ENCODE results near the gene TTR.

TTR gene

DNA sequence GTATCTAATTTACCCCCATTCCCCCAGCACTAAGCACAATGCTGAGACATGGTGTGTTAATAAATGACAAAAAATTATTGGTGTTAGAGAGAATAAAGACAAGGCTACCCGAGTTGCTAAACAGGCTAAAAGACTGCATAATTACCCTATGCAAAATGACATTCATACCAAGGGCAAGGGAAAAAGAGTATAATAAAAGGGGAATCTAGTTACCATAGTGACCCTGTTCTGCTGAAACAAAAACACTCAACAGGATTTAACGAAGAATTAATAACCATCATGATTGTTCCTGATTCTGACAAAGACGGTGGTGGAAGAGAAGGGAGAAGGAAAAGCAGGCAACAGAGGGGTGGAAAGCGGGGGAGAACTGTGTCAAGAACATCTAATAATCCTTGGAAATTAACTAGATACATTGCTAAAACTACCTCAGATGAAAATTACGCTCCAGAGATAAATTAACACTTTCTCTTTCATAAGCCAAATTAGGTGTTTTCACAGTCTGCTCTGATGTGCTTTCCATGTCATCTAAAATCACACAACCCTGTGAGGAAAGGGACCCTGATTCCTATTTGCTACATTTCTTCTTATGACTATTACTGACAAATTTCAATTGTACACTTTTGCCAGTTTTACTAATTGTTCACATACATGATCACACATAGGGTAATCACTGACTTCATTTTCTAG, 25.5 kb downstream of the TTR start:
- no peak for DNase-seq

DNA sequence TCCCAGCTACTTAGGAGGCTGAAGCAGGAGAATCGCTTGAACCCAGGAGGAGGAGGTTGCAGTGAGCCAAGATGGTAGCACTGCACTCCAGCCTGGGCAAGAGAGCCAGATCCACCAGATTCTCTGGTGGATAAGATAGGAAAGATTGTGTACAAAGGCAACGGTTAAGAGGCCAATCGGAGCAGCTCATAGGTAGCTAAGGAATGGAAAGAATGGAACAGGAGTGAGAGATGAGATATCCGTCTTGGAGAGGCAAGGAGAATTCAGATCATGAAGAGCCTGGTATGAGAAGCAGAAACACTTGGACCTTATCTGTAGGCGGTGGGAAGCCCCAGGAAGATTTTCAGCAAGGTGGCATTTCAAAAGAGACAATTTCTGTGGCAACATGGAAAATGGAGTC, 27.1 kb downstream of the TTR start:
- DNase-seq, result no peak

DNA sequence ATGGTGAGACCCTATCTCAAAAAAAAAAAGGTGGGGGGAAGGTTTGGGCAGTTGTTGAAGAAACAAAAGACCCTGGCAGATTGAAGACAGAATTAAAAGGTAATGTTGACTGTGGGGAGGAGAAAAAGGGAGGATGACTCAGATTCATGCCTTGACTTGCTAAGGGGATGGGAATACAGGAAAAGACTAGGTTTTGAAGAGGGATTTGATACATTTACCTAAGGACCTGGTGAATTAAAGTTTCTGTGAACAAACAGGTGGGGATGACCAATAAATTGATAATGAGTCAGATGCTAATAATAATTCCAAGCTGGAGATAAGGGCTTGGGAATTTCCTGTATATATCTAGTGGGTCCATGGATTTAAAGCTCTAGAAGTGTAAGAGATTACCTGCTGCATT, 27.6 kb downstream of the TTR start:
- no peak for DNase-seq

DNA sequence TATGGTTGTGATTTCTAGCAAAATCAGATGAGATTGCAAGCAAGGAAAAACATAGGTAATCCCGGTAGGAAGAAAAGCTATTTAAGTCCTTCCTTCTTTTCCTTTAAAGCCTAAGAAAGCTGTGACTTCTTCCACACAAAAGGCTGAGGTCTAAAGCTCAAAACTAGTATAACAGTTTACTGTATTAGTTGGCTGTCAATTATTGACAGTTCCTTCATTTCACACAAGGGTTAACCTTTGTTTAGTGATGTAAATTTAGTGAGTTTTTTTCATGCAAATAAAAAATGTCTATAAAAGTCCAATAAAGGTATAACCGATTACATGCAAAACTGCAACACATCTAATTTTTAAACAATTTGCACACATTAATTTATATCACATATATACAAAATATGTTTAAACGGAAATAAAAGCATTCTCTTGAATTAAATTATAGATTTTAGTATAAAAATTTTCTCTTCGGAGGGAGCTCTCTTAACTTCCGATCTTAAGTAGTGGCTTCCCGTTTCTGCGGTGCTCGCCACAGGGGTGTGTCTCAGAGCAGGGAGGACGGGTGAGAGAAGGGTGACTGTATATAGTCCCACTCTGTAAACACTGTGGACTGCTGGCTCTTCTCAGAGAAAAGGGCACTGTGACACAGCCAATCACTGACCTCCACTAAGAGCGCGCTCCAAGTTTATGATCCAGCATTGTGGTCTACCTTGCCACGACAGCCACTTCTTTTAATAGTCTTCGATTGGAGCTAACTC, 33.4 kb downstream of the TTR start:
- DNase-seq, result no peak

DNA sequence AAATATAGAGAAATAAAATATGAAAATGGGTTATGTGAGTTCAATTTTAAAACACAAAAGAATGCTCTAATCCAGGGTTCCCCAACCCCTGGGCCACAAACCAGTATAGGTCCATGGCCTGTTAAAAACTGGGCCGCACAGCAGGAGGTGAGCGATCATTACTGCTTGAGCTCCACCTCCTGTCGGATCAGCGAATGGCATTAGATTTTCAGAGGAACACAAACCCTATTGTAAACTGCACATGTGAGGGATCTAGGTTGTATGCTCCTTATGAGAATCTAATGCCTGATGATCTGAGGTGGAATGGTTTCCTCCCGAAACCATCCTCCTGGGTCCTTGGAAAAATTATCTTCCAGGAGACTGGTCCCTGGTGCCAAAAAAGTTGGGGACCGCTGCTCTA, 34.7 kb downstream of the TTR start:
- no peak for DNase-seq

DNA sequence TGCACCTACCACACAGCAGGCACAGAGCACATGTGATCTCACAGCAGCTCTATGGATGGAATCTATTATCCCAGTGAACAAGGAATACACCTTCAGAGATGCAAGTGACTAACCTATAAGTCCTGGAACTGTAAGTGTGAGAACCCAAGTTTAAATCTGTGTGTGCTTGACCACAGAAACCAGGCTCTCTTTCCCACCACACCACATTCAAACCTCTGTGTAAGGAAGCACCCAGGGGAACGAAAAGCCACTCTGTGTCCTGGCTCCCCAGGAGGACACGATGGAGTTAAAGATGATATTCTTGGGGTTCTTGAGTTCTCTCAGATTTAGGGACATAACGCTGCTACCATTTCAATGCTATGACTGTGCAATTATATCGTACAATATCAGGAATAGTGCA, 38.9 kb downstream of the TTR start:
- DNase-seq, result no peak

DNA sequence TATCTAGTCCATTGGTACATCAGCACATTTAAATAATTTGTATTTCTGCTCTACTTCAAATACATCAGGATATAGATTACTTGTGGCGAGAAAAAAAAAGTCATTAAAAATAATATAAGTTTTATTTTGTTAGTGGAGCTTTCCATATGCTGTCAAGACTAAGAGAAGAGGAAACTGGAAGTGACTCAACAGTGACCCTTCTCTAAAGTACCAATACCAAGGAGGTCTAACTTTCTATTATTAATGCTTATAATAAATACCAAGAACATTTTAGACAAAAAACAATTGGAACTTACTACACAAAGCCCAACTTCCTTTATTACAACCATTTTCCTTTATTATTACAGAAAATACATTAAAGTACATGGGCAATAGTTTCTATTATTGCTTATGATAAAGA, 39.8 kb downstream of the TTR start:
- DNase-seq, result no peak

DNA sequence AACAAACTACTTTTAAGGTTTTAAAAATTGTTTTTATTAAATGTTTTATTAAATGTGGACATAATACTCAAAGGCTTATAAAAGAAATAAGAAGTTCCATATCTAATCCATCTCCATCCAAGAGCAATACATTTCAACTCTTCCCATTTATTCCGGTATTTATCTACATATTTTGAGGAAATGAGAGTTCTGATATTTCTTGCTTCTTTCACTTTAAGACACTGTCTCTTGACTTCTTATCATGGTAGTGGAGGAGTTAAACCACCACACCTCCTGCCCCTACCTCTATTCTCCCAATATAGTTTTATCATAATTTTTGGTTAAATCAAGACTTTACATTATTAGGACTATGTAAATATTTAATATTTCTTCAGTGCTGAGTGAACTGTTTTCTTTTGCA, 40.7 kb downstream of the TTR start:
- no peak for DNase-seq

DNA sequence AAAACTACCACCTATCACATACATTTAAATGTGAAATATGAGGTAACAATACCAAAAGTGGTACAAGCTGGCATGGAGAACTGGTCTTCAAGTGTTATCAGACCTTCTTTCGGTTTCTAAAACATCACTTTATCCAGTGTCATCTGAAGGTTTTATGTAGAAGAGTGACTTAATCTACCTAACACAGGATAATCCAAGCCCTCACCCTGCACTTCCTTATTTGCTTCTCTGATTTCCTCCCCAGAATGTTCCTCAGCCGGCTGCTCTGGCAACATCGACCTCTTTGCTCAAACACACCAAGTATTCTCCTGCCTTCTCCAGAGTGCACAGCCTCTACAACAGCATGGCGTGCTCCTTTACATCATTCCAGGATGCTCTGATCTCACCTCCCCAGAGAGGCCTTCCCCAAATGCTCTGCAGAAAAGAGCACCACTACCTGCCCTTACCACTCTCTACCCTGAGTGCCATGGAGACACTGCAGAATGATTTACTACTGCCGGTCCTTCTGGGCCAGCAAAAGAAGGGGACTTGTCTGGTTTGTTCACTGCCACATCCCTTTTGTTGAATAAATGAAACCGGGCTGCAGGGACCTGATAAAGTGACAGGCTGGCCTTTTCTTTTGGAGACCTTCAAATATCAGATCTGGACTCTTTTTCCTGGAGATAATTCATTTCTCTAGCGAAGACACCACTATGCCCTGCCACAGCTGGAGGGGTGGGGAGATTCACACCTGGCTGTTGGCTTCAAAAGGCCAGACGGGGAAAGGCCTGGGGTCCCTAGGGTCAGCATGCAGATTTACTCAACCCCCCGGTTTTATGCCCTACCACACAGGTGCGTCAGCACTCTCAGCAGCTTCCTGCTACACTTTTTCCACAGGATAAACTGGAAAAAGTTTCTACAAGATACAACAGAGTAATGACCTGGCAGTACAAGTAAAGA, 42.0 kb downstream of the TTR start:
- no peak for DNase-seq

DNA sequence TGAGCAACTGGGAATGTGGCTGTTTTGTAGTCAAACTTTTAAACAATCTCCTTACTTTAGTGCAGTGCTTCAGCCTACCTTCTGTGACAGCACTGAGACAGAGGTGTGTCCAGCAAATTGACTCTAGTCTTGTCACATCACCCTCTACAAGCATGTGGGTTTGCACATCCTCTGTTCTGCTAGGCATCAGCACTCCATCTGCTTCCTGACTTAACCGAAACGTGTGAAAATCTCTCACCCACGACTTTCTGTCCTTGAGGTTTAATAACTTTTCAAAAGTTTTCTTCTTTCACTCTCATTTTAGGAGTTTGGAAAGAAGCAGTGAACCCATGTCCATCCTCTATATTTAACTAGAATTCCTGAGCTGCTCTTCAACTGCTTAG, 42.6 kb downstream of the TTR start:
- DNase-seq, result no peak

DNA sequence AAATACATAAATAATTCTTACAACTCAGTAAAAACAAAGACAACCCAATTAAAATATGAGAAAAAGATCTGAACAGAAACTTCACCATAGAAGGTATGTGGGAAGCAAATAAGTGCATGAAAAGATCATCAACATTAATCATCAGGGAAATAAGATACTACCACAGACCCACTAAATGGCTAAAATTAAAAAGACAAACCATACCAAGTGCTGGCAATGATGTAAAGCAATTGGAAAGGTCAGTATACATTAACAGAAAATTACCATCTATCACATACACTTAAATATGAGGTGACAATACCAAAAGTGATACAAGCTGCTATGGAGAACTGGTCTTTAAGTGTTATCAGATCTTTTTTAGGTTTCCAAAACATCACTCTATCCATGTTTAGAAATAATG, 44.7 kb downstream of the TTR start:
- no peak for DNase-seq

DNA sequence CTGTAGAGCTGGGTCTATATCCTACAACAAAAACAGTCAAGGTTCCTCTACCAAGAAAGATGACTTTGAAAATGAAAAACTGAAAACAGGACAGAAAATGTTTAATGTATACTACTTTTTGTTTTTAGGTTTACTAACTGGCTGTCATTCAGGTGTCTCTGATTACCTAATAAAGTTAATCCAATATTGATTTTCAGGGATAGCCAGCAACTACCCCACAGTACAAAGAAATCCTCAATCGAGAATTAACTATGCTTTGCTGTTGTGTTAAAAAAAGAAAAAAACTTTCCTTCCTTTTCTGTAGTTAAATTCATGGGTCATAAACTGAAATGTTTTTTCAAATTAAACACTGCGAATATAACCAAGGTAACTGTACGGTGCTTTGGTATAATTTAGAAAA, 45.8 kb downstream of the TTR start:
- DNase-seq, result no peak

DNA sequence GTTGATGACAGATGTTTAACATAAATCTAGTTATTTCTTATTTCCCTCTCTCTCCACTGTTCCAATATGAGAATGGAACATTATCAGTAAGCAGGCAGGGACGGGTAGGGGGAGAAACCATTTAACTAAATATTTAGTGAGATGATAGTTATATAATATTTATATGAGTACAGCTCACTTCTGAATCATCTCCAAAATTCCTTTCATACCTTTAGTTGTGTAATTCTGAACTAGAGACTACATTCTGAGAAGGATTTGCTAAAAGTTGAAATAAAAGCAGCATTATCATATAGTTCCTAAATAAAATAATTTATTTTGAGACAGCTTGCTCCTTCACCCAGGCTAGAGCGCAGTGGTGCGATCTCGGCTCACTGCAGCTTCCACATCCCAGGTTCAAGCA, 51.3 kb downstream of the TTR start:
- DNase-seq, result no peak

DNA sequence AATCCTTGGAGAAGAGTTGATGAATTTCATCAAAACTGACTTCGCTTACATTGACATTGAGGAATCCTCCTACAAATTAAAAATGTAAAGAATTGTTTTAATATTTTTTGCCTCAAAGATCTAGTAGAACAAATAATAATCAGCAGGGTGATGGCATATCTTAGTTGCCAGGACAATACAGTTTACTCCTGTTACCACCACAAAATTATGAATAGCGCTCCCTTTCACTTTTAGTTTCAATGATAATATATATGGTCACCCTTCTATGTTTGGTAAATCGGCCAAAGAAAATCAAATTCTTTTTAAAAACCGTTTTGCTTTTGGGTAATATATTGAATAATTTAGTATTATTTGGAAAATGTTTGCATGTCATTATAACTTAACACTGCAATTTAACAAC, 53.7 kb downstream of the TTR start:
- DNase-seq, result no peak

DNA sequence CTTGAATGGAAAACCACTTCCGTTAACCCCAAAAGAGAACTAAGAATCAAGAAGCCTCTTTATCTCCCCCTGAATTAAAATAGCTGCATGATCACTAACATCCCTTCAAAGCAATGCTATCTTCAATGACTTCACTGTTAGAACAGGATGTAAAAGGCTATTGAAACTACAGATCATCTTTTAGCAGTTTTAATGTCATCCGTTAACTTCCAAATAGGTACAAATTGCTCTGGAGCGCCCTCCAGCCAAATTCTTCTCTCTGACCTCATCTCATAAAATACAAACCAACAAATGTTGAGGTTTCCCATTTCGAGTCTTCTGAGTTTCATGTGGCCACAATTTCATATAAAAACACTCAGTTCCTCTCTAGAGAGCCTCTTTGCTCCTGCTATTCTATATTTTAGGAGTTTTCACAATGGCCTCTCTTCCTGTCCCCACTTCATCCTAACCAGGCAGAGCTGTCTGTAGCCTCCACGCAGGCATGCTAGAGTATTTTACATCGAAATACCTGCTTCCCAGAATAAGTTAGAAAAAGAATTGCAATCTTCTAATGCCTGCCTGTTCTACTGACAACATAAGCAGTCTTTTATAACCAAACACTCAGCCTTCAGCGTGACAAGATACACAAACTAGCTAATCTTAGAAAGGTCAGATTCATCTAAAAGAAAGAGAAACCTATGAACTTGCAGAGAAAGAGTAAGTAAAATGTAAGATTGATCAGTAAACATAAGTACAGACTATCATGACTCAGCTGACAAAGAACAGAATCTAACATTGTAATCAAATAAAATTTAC, 54.9 kb downstream of the TTR start:
- no peak for DNase-seq

DNA sequence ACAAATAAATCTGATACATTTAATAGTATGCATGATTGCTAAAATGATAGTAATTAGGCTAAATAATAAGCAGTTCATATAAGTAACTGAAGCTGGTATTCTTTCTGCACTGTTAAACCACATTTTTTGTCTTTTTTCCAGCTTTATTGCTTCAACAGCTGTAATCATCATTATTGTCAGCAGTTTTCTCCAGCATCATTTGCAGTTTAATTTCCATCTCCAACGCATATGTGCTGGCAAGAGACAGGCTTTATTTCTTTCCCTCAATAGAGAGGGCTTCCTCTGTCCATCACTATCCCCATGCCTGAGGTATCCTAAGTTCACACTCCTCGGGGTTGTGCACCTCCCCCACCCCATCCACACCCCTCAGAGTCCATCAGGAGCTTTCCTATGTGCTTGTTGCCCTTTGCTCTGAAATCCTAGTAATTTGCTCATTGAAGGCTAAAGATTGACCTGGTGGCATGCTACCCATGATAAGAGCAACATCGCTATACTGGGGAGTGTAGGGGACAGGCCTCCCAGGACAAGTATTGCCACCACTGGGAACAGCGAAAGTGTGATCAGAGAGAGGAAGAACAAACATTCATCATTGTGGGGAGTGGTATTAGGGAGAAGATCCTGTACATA, 55.6 kb downstream of the TTR start:
- DNase-seq, result no peak
